GM21528 (cell line): Measurements from ENCODE around the gene CLDN20.
A peak's percentile ranks its signal among the peaks of the same experiment; 100 is the strongest.
"Not testable (repeated sequence)": the region's sequence is repeated elsewhere in the genome, so short reads cannot be mapped to it uniquely, and the experiment has no call there.

Experiments
- ATAC-seq: cut with Tn5 transposase; IDR thresholded peaks from one replicate; pipeline ENCODE4 v1.9.1; 2021; ENCODE audit warnings: mild to moderate bottlenecking, moderate library complexity; ENCODE audit not compliant: unreplicated experiment, low FRiP score

Gene CLDN20

GRCh38 chr6:155306958-155307357, 43.1 kb downstream of the CLDN20 start:
- no peak for ATAC-seq

GRCh38 chr6:155309150-155309549, 45.3 kb downstream of the CLDN20 start:
- no peak for ATAC-seq

GRCh38 chr6:155310596-155310995, 46.8 kb downstream of the CLDN20 start:
- ATAC-seq, result no peak

- no peak for ATAC-seq
Measured at GRCh38 chr6:155311086-155311485, 47.3 kb downstream of the CLDN20 start.

GRCh38 chr6:155311583-155311982, 47.8 kb downstream of the CLDN20 start:
- ATAC-seq, result no peak

- ATAC-seq, result not testable (repeated sequence)
Measured at GRCh38 chr6:155312950-155313349, 49.1 kb downstream of the CLDN20 start.

GRCh38 chr6:155313602-155314091, 49.8 kb downstream of the CLDN20 start:
- ATAC-seq, result peak; percentile 17

GRCh38 chr6:155314092-155314772, 50.4 kb downstream of the CLDN20 start, which contains the start of gene TFB1M:
Gene TFB1M (minus strand): TSS chr6:155314484. CDS start chr6:155314428, 56 bp downstream.
- ATAC-seq, result peak; percentile 96

- peak; percentile 65 for ATAC-seq
Measured at GRCh38 chr6:155314773-155315515, 51.1 kb downstream of the CLDN20 start.

- no peak for ATAC-seq
Measured at GRCh38 chr6:155315516-155315871, 51.7 kb downstream of the CLDN20 start.

- ATAC-seq, result no peak
Measured at GRCh38 chr6:155316419-155316818, 52.6 kb downstream of the CLDN20 start.

- no peak for ATAC-seq
Measured at GRCh38 chr6:155317186-155317585, 53.4 kb downstream of the CLDN20 start.

GRCh38 chr6:155319902-155320301, 56.1 kb downstream of the CLDN20 start:
- ATAC-seq, result no peak

- no peak for ATAC-seq
Measured at GRCh38 chr6:155324172-155324571, 60.4 kb downstream of the CLDN20 start.

GRCh38 chr6:155324993-155325392, 61.2 kb downstream of the CLDN20 start:
- ATAC-seq, result no peak

GRCh38 chr6:155325700-155326516, 62.1 kb downstream of the CLDN20 start:
- no peak for ATAC-seq
